Effector CD4-positive, alpha-beta T cell (primary cell): ENCODE measurements around the gene CDH13.

Source experiments
- DNase-seq: peaks from one replicate; pipeline ENCODE4 v3.0.0-alpha.2; 2020

The CDH13 gene

GRCh38 chr16:82855471-82855870, 228.7 kb downstream of the CDH13 start:
- DNase-seq = no peak

GRCh38 chr16:82857693-82858365, 231.1 kb downstream of the CDH13 start:
- no peak for DNase-seq

GRCh38 chr16:82859662-82860061, 232.9 kb downstream of the CDH13 start:
- no peak for DNase-seq

GRCh38 chr16:82860071-82860470, 233.3 kb downstream of the CDH13 start:
- DNase-seq = no peak

DNA sequence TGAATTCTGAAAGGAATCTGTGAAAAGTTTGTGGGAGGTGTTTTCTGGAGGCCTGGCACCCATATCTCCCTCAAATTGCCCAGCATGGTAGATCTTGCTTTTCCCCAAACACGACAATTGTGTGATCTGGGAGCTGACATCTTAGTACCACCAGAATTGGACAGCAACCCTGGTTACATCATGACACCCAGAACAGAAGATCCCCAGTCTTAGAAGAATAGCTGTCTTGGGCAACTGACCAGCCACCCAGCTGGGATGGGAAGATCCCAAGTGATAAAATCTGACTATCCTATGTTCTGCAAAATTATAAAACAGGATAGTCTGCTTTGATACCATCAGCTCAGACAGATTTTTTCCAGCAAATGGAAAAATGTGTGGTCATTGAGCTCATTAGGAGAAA, 235.3 kb downstream of the CDH13 start:
- DNase-seq = no peak

- no peak for DNase-seq
These were observed 237.7 kb downstream of the CDH13 start for GRCh38 chr16:82864332-82865040.

DNA sequence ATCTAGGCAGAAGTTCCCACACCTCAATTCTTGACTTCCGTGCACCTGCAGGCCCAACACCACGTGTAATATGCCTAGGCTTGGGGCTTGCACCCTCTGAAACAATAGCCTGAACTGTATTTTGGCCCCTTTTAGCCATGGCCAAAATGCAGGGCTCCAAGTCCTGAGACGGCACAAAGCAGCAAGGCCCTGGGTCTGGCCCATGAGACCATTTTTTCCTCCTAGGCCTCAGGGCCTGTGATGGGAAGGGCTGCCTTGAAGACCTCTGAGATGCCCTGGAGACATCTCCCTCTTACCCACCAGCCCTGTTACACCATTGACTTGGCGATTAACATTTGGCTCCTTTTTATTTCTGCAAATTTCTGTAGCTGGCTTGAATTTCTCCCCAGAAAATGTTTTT, 238.6 kb downstream of the CDH13 start:
- no peak for DNase-seq

DNA sequence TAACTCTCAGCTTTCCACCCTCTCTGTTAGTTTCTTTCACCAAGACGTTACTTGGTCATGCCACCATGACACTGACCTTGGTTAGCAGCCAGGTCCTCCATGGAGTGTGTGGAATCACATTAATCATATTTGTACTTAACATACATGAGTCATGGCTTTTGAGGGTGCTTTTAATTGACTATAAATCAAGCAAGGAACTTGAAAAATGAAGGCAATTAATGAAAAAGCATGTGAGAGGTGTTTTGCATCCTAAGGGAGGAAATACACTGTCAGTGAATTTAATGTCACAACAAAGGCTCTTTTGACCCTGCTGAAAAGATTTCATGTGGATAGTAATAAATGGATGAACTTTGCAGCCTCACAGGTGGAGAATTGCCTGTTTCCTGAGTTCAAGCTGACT, 240.7 kb downstream of the CDH13 start:
- DNase-seq = no peak

- no peak for DNase-seq
These were observed 247.5 kb downstream of the CDH13 start for GRCh38 chr16:82874271-82874670.

- no peak for DNase-seq
These were observed 247.9 kb downstream of the CDH13 start for GRCh38 chr16:82874672-82875071.

DNA sequence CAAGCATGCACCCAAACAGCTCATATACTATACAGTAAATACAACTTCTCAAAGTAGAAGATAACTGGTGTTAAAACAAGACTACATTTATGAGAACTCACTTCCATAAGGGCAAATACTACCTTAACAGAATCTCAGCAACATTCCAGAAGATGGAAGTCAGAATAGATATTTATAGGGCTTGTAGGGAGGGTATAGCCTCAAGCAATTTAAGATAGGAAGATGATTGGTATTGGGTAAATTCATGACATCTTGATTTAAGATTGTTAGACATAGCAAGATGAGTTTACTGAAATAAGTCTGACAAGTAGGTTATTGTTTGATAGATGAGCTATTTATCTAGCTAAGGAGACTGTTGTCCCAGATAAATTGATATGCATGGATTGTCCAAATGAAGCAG, 250.2 kb downstream of the CDH13 start:
- DNase-seq = no peak

- DNase-seq = no peak
These were observed 251.7 kb downstream of the CDH13 start for GRCh38 chr16:82878466-82878865.

DNA sequence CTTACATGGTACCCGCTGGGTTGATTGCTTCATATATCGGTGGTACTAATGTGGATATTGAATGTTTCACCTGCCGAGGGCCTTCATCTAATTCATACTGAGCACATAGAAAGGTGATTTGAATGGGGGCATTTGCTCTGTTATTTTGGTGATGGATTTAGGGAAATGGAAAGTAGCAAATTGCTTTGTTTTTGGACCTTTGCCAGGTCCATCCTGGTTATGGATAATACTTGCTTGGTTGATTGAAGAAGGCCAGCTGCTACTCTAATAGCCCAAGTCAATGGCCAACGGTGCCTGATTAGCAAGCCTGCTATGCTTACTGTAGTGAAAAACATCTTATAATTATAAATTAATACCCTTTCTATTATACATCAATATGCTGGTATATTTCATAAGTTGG, 253.6 kb downstream of the CDH13 start:
- no peak for DNase-seq

DNA sequence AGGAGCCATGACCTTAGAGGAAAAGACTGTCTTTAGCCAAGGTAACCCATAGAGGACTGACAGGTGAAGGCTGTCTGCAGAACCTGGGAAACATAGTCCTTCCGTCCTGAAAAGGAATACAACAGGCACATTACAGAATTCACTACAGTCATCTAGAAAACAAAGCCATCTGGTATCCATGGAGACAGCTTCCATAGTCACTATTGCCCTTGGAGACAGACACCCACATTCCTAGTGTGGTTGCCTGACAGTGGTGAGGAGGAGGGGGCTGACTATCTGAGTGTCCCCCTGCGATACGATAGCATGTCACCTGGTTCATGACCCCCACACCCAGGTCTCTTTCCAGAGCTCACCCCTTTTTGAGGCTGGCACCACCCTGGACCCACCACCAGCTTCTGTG, 254.7 kb downstream of the CDH13 start:
- no peak for DNase-seq

GRCh38 chr16:82882226-82882625, 255.5 kb downstream of the CDH13 start:
- no peak for DNase-seq

GRCh38 chr16:82882982-82883835, 256.4 kb downstream of the CDH13 start:
- DNase-seq = no peak

DNA sequence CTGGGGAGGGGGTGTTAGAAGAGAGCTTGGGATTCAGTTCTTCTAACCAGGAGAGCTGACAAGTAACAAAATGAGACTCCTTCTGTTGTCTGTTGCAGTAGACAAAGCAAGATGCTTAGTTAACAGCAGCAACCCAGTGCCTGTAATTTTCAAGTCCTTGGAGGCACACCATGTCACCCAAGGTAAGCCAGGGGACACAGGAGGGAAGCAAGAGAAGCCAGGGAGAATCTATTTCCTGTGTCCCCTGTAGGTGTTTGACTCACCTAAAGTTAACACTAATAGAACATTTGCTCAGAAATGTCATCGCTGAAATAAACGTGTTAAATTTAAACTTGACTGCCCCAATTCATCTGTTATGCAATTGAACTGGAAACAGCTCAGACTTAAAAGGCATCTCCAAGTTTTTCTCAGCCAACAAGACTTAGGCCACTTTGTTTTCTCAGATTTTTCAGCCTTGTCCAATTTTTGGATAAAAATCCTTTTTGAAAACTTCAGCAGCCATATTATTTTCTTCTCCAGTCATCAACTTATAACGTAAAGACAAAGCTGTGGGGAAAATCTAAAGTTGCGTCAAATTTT, 257.6 kb downstream of the CDH13 start:
- no peak for DNase-seq

DNA sequence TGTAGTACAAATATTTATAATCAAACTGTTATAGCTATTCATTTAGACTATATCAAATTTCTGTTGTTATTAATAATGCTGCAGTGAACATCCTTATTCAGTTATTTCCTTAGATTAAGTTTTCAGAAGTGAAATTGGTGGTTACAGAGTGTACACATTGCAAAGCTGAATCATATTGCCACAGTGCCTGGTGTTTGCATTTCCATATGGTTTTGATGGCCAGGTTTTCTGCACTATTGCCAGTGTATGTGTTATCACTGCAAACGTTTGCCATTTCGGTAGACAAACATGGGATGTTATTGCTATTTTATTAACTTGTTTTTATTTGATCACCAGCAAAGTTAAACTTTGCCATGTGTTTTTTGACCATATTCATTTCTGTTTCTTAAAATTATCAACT, 259.4 kb downstream of the CDH13 start:
- no peak for DNase-seq

DNA sequence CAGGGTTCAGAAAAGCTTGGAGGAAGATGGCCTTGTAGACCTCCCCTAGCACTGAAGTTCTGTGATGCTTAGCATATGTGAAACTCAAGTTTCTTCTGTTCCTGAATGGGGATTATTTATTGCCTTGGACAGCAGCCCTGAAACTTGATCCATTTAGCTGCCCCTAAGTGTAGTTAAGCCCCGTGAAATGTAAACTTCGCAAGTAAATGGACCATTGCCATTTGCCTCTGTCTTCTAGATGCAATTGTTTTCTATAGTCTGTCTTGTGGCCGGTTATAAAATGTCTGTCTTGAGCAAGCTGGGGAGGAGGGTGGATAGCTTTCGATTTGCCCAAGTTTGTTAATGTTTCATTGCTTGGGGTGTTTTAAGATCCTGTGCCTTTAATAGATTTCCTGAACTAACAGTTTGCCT, 261.8 kb downstream of the CDH13 start:
- no peak for DNase-seq

DNA sequence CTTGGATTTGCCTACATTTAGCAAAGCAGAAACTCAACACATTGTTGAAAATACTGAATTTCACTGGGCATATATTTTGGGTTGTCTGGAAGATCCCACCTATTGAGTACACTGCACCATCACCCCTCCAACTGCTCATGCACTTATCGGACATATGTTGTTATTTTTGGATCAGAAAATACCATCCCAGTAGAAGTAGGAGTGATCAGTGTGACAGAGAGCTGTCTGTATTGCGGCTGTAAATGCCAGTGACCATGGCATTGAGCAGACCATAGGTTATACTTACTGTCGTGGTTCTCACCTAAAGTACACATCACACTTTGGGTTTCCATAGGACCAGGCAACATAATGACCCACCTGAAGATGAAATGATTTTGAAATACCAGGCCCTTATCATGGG, 264.7 kb downstream of the CDH13 start:
- no peak for DNase-seq

DNA sequence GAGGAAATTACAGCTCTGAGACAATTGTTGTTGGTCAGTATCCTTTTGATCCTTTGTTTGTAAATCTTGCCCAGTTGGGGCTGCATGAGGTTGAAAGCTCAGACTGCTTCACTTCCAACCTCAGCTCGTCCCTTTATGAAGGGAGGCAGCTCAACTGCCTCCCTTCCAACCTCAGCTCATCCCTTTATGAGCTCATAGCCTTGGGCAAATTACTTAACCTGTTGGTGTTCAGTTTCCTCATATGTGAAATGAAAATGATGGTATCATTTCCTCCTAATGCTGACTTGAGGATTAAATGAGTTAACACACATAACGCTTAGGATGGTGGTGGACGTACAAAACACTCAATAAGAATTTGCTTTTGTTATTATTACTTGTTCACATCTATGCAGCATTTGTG, 265.1 kb downstream of the CDH13 start:
- no peak for DNase-seq

DNA sequence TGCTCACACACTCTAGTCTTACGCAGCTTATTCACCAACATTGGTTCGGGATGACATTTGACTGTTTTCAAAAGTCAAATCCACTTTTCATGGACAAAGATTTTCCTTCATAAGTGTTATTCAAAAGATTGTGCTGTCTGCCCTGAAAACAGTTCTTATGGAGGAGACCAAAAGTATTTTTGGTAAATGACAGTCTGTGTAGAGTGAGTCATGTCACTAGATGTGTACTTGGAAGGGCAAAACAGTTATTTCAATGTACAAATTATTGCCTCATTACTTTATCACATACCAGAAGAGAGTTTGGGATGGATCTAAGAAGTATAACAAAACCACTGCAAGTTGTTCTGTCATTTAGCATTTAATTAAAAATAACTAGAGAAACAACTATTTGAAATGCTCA, 265.6 kb downstream of the CDH13 start:
- no peak for DNase-seq

- DNase-seq = no peak
These were observed 269.1 kb downstream of the CDH13 start for GRCh38 chr16:82895843-82896242.
